ENCODE results near the gene TOR4A.
"Not testable (repeated sequence)": the region's sequence is repeated elsewhere in the genome, so short reads cannot be mapped to it uniquely, and the experiment has no call there.

TOR4A gene

GRCh38 chr9:137317718-137318511 lies 40.4 kb downstream of the TOR4A start:
- DNase-seq (ENCODE audit: low read depth), result no peak

GRCh38 chr9:137318602-137319001 lies 41.1 kb downstream of the TOR4A start:
- no peak for DNase-seq (ENCODE audit: low read depth)

GRCh38 chr9:137319011-137319738 lies 41.6 kb downstream of the TOR4A start:
- no peak for DNase-seq (ENCODE audit: low read depth)

DNA sequence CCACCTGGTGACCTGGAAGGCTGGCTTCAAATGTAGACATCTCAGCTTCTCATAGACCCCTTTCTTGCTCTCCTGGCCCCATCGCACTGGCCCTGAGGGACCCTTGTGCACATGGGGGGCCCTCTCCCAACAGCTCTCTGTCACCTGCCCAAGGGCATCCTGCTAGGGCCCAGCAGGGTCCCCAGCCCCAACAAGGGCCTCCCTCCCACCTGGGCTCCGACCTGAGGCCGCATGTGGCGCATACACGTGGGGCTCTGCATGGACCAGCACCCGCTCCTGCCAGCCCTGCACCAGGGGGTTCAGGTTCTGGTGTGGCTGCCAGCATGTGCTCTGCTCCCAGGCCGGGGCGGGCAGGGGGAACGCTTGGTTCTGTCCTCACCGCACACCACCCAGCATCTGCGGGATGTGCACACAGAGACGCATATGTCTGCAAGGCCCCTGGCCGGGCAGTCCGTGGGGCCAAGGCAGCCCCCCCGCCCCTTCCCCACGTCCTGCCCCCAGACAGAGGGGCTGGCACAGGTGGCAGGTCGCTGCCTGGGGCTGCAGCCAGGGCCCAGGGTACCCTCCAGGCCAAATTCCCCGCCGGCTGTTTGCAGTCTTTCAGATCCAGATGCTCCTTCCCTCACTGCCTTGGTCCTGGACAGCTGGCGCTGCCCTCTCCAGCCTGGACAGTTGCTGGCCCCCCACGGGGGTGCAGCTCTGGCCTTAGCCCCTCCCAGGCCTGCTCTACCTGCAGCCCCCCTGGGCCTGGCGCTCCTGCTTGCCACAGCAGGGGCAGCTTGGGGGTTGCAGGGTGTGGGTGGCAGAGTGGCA lies 42.4 kb downstream of the TOR4A start:
- DNase-seq (ENCODE audit: low read depth), result no peak

DNA sequence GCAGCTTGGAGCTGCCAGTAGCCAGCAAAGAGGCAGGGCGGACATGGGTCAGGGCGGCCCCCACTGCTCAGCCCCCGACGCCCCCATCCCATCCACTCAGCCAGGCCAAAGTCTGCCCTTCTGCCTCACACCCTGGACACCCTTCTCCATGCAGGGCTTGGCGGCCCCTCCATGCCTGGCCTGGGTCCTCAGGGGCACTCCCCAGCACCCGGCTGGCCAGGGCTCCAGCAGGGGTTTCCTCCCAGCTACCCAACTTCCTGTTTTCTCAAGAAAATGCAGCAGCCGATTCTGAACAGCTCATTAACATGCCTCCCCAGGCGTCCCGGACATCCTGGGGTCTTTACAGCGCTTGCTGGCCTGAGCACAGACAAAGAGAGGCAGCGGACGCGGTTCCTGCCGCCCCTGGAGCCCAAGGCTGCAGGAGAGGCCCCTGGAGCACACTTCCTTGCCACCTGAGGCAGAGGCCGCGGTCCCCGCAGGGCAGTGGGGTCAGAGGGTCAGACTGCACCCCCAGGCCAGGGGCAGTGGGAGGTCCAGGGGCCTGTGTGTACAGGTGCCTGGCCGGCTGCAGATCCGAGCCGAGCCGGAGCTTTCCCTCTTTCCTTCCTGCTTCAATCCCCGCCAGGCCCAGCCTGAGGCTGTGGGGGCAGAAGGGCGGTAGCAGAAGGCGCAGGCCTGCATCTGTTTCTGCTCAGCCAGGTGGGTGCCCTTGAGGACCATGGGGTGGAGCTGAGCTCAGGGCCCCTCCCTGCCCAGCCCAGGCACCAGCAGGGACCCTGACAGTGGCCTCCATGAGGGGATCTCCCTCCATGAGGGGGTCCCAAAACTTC lies 43.2 kb downstream of the TOR4A start:
- no peak for DNase-seq (ENCODE audit: low read depth)

DNA sequence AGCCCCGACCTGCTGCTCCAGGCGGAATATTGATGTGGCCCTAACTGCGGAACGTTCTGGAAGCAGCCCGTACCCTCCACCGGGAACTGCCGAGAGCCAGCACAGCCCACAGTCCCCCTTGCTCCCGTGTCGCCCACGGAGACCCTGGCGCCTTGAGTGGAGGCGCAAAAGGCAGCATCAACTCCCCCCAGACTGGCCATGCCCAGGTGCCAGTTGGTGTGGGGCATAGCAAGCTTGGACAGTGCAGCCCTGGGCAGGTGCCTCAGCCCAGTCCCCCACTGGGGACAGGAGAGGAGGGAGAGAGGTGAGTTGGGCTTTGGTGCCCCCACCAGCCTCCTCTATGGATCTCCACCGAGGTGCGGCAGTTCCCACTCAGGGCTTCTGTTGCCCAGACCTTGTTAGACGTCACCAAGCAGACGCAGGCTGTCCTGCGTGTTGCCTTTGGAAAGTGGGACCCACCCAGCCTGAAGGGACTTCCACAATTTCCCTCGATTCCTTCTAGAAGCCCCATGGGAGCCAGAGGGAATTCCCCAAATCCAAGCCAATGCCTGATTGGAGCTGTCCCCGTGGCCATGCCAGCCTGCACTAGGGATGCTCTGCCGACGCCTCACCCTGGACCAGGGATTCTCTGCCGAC lies 44.3 kb downstream of the TOR4A start:
- no peak for DNase-seq (ENCODE audit: low read depth)

DNA sequence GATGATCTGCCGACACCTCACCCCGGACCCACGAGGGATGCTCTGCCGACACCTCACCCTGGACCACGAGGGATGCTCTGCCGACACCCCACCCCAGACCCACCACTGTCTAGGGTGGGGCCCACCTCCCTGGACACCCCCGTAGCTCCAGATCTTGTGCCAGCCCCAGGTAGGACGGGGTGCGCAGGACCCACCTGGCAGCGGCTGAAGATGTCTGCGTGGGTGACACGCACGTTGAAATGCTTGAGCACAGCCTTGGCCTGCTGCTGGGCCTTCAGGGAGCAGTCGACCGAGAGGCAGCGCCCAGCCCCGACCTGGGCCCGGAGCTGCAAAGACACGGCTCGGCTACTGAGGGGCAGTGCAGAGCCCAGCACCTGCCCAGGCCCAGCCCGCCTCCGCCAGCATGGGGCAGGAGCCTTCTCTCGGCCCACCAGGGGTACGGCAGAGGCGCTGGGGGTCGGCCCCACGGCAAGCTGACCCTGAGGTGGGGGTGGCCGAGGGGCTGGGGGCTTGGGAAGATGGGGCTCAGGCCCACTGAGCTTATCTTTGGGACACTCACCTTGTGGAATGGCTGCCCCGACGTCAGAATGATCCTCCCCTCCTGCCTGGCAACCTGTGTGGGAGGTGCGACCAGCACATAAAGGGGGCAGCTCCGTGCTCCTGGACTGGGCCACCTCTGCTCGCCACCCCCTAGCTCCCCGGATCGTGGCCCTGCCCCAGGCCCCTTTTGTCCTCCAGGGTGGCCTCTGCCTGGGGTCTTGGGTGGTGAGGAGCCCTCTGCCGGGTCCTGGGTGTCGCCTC lies 46.2 kb downstream of the TOR4A start:
- no peak for DNase-seq (ENCODE audit: low read depth)

DNA sequence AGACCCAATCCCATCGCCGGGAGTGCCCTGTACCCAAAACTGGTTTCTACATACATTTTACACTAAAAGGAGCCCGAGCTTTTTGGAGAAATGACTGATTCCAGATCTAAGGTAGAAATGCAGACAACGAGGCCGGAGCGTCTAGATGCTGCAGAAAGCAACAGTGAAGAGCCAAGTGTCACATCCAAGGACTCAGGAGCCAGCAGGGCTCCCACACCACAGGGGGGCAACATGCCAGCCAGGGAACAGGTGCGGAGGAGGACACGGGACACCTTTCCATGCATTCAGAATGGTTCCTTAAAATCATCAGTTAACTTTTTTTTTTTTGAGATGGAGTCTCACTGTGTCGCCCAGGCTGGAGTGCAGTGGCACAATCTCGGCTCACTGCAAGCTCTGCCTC lies 47.6 kb downstream of the TOR4A start:
- no peak for DNase-seq (ENCODE audit: low read depth)

- DNase-seq (ENCODE audit: low read depth), result no peak
Measured at GRCh38 chr9:137325799-137326198, 48.3 kb downstream of the TOR4A start.

GRCh38 chr9:137326445-137327065 lies 49.0 kb downstream of the TOR4A start:
- DNase-seq (ENCODE audit: low read depth), result no peak

DNA sequence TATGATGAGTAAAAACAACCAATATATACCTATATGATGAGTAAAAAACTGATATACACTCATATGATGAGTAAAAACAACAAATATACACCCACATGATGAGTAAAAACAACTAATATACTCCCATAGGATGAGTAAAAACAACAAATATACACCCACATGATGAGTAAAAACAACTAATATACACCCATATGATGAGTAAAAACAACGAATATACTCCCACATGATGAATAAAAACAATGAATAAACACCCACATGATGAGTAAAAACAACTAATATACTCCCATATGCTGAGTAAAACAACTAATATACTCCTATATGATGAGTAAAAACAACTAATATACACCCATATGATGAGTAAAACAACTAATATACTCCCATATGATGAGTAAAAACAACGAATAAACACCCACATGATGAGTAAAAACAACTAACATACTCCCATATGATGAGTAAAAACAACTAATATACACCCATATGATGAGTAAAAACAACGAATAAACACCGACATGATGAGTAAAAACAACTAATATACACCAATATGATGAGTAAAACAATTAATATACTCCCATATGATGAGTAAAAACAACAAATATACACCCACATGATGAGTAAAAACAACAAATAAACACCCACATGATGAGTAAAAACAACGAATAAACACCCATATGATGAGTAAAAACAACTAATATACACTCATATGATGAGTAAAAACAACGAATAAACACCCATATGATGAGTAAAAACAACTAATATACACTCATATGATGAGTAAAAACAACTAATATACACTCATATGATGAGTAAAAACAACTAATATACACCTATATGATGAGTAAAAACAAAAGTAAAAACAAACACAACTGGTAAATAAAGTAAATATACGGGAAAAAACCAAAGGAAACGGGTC lies 50.4 kb downstream of the TOR4A start:
- DNase-seq (ENCODE audit: low read depth), result not testable (repeated sequence)

DNA sequence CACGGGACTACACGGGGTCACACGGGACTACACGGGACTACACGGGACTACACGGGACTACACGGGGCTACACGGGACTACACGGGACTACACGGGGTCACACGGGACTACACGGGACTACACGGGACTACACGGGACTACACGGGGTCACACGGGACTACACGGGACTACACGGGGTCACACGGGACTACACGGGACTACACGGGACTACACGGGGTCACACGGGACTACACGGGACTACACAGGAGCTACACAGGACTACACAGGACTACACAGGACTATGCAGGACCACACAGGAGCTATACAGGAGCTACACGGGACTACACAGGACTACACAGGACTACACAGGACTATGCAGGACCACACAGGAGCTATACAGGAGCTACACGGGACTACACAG lies 52.1 kb downstream of the TOR4A start:
- not testable (repeated sequence) for DNase-seq (ENCODE audit: low read depth)

DNA sequence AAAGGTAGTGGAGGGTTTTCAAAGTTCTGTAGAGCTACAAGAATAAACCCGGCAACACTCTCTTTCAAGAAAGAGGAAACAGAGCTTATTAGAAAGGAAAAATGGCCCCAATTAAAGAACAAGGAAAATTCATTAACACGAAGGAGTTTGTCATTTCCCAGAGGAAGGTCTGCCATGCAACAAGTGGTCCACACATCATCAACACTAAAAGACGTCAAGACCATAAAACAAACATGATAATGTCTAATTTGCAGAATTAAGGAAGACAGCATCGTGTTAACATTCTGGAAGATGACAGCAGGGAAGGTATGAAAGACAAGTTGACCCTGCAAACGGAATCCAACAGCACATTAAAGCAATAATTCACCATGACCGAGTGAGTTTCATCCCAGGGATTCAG lies 53.2 kb downstream of the TOR4A start:
- DNase-seq (ENCODE audit: low read depth), result no peak

- DNase-seq (ENCODE audit: low read depth), result no peak
Measured at GRCh38 chr9:137331929-137332328, 54.4 kb downstream of the TOR4A start.

All from iris pigment epithelial cell (primary cell).